HepG2 (cell line): ENCODE measurements around the gene TRUB1. TPM values are rescaled to one million over a fixed set of nuclear protein-coding genes. Genes with fewer than 3 reads are reported as not detected.
A peak's percentile ranks its signal among the peaks of the same experiment; 100 is the strongest.

ENCODE experiments used
- CENPT ChIP-seq: sonication (generic); formaldehyde crosslinking; IDR thresholded peaks from 2 replicates; pipeline ENCODE4 v1.8.0; 2022; ENCODE audit warnings: low read depth, mild to moderate bottlenecking, moderate library complexity, missing genetic modification reagents
- FOXK1 ChIP-seq: sonication (generic); formaldehyde crosslinking; IDR thresholded peaks from 2 replicates; pipeline ENCODE4 v1.4.0; 2020; ENCODE audit warnings: low read depth, missing genetic modification reagents, borderline replicate concordance
- FOXM1 ChIP-seq: sonication (generic); formaldehyde crosslinking; IDR thresholded peaks from 2 replicates; pipeline ENCODE4 v1.5.0; 2020; ENCODE audit warnings: missing genetic modification reagents
- GTF3A ChIP-seq: sonication (generic); formaldehyde crosslinking; conservative IDR thresholded peaks from 2 replicates; pipeline ENCODE4 v1.4.0; 2020; ENCODE audit warnings: mild to moderate bottlenecking, missing genetic modification reagents
- HHEX ChIP-seq: IDR thresholded peaks from 2 replicates; pipeline ENCODE4 v1.6.1; 2016; ENCODE audit warnings: control low read depth
- HMG20A ChIP-seq: IDR thresholded peaks from 2 replicates; pipeline ENCODE4 v1.6.1; 2016; ENCODE audit warnings: borderline replicate concordance
- MIER3 ChIP-seq: IDR thresholded peaks from 2 replicates; pipeline ENCODE4 v1.6.1; 2016; ENCODE audit warnings: missing compliant biosample characterization, borderline replicate concordance
- RERE ChIP-seq: IDR thresholded peaks from 2 replicates; pipeline ENCODE4 v1.6.1; 2016; ENCODE audit warnings: low read depth, missing genetic modification reagents, missing compliant biosample characterization
- REXO4 ChIP-seq: sonication (generic); formaldehyde crosslinking; IDR thresholded peaks from 2 replicates; pipeline ENCODE4 v1.8.0; 2022; ENCODE audit warnings: missing genetic modification reagents, mild to moderate bottlenecking, borderline replicate concordance
- RFX1 ChIP-seq: fragments of 450-650 bp; IDR thresholded peaks from 2 replicates; pipeline ENCODE4 v1.6.1; 2017
- TEAD3 ChIP-seq: optimal IDR thresholded peaks from 2 replicates; pipeline ENCODE3; 2016; ENCODE audit warnings: borderline replicate concordance
- ZMAT5 ChIP-seq: sonication (generic); formaldehyde crosslinking; IDR thresholded peaks from 2 replicates; pipeline ENCODE4 v1.5.0; 2020; ENCODE audit warnings: mild to moderate bottlenecking, low read depth, missing genetic modification reagents, borderline replicate concordance
- ZNF451 ChIP-seq: sonication (generic); formaldehyde crosslinking; IDR thresholded peaks from 2 replicates; pipeline ENCODE4 v1.5.0; 2020; ENCODE audit warnings: mild to moderate bottlenecking, missing genetic modification reagents
- ZNF503 ChIP-seq: sonication (generic); formaldehyde crosslinking; IDR thresholded peaks from 2 replicates; pipeline ENCODE4 v1.4.0; 2020; ENCODE audit warnings: missing genetic modification reagents
- ZNF598 ChIP-seq: sonication (generic); formaldehyde crosslinking; IDR thresholded peaks from 2 replicates; pipeline ENCODE4 v1.5.1; 2020; ENCODE audit warnings: mild to moderate bottlenecking, missing genetic modification reagents, borderline replicate concordance
- ZNF678 ChIP-seq: sonication (generic); formaldehyde crosslinking; IDR thresholded peaks from 2 replicates; pipeline ENCODE4 v1.4.0; 2020; ENCODE audit warnings: mild to moderate bottlenecking, missing genetic modification reagents
- ZNF710 ChIP-seq: sonication (generic); formaldehyde crosslinking; IDR thresholded peaks from 2 replicates; pipeline ENCODE4 v1.5.0; 2020; ENCODE audit warnings: mild to moderate bottlenecking, missing genetic modification reagents, borderline replicate concordance
- polyA plus RNA-seq, 8 experiments: library from polyadenylated mRNA; depleted of rRNA in 3 of 8; stranded (reverse) in 7 of 8; unstranded in 1 of 8; fragments of >200 nt; fragmentation: Illumina TruSeq in 4 of 8; extraction: Trizol in 4 of 8; gene quantifications; 2 replicates each; pipeline versions ENCODE4 v1.2.1 to v1.2.3, GENCODE V29; 2011 to 2016; ENCODE audit warnings: low read depth in 4 of 8, missing spikeins in 1 of 8, mixed read lengths in 1 of 8; ENCODE audit not compliant: insufficient read depth in 1 of 8
- total RNA-seq, 5 experiments: library from RNA; depleted of rRNA; stranded (reverse); fragments of >200 nt; fragmentation: Illumina TruSeq; extraction: Trizol; gene quantifications; 2 replicates each; pipeline ENCODE4 v1.2.3, GENCODE V29; 2016; ENCODE audit warnings: low read depth in 1 of 5

TRUB1 gene
- total and polyA plus RNA-seq, 2 of the 13 experiments (the other 11 are each of a cell fraction or from before 2014, with no cell fraction given), result 10.6 to 38.9 TPM

- peak; percentile 56; the same call in 1 of the 2 replicates for TF ChIP-seq ZNF503
- TF ChIP-seq FOXM1 (CRISPR knock-in tag), result no peak
- TF ChIP-seq TEAD3, result peak; percentile 100
- no peak for TF ChIP-seq CENPT (CRISPR knock-in tag)
- no peak for TF ChIP-seq GTF3A (CRISPR knock-in tag)
- TF ChIP-seq FOXK1 (CRISPR knock-in tag), result peak; percentile 80; the same call in 1 of the 2 replicates
- TF ChIP-seq ZNF678, result peak; percentile 82; the same call in 1 of the 2 replicates
- no peak for TF ChIP-seq HMG20A (CRISPR knock-in tag)
- TF ChIP-seq ZNF451 (CRISPR knock-in tag), result no peak
- TF ChIP-seq HHEX, result no peak
- TF ChIP-seq REXO4 (CRISPR knock-in tag), result no peak
- TF ChIP-seq RFX1, result no peak
- no peak for TF ChIP-seq ZNF710
- no peak for TF ChIP-seq ZMAT5 (CRISPR knock-in tag)
- TF ChIP-seq ZNF598 (CRISPR knock-in tag), result peak; percentile 69; the same call in 1 of the 2 replicates
- peak; percentile 73; the same call in 1 of the 2 replicates for TF ChIP-seq MIER3 (CRISPR knock-in tag)
- TF ChIP-seq RERE, result no peak
Observed at GRCh38 chr10:114937962-114938855, at the start of gene TRUB1 (continued).
